Measurements from ENCODE around the gene UBE3B. TPM values are rescaled to one million over a fixed set of nuclear protein-coding genes. Genes with fewer than 3 reads are reported as not detected.

The UBE3B gene
- total RNA-seq, 2 donors from 2014 or later, result 32.0 to 39.8 TPM

GRCh38 chr12:109493938-109494337 is 16.5 kb downstream of the UBE3B start:
- no peaks in the 10 kb centered on the region for H3K4me1 Mint-ChIP-seq
- H3K36me3 Mint-ChIP-seq (ENCODE audit: low read depth), result peaks cover 81% of the 10 kb centered on the region
- no peaks in the 10 kb centered on the region for H3K4me1 ChIP-seq (ENCODE audit: control insufficient read depth, insufficient read depth, low read length)
- H3K27me3 Mint-ChIP-seq (ENCODE audit: insufficient read depth), result no peaks in the 10 kb centered on the region
- no peak for DNase-seq
- H3K9ac ChIP-seq (ENCODE audit: extremely low read depth, low read length, poor library complexity, severe bottlenecking), result no peak overlapping the region
- no peak overlapping the region for H3K4me3 Mint-ChIP-seq
- H3K9me3 ChIP-seq (ENCODE audit: control insufficient read depth, low read length), result peaks cover 27% of the 10 kb centered on the region
- H3K27ac Mint-ChIP-seq, result no peak overlapping the region
- peaks cover 25% of the 10 kb centered on the region for H3K9me3 Mint-ChIP-seq
- H3K36me3 ChIP-seq (ENCODE audit: control insufficient read depth, insufficient read depth, low read length), result peaks cover 80% of the 10 kb centered on the region
- no peaks in the 10 kb centered on the region for H3K27me3 ChIP-seq (ENCODE audit: control insufficient read depth, insufficient read depth, low read length, poor library complexity, severe bottlenecking)
- no peak overlapping the region for H3K27ac ChIP-seq (ENCODE audit: low read depth, low read length)
- TF ChIP-seq CTCF (conservative IDR thresholded peaks at IDR 0.05), result no peak
- no peak overlapping the region for H3K4me3 ChIP-seq (ENCODE audit: low read length)
- WGBS, 2 experiments (ENCODE audit: insufficient coverage in 1 of 2, insufficient read length in 1 of 2), result 90 to 100% methylated on average over 1 of the region's 1 CpG

- peaks cover 82% of the 10 kb centered on the region for H3K36me3 Mint-ChIP-seq (ENCODE audit: low read depth)
- Histone ChIP-seq H3K4me3 (ENCODE audit: low read length) (no peak overlapping the region), H3K27me3 (ENCODE audit: control insufficient read depth, insufficient read depth, low read length, poor library complexity, severe bottlenecking) (no peaks in the 10 kb centered on the region), H3K9me3 (ENCODE audit: control insufficient read depth, low read length) (peaks cover 27% of the 10 kb centered on the region), H3K9ac (ENCODE audit: extremely low read depth, low read length, poor library complexity, severe bottlenecking) (no peak overlapping the region), H3K4me1 (ENCODE audit: control insufficient read depth, insufficient read depth, low read length) (no peaks in the 10 kb centered on the region), H3K36me3 (ENCODE audit: control insufficient read depth, insufficient read depth, low read length) (peaks cover 79% of the 10 kb centered on the region), H3K27ac (ENCODE audit: low read depth, low read length) (no peak overlapping the region)
- no peak for TF ChIP-seq CTCF (conservative IDR thresholded peaks at IDR 0.05)
- no peaks in the 10 kb centered on the region for H3K27me3 Mint-ChIP-seq (ENCODE audit: insufficient read depth)
- H3K4me3 Mint-ChIP-seq, result no peak overlapping the region
- H3K4me1 Mint-ChIP-seq, result no peaks in the 10 kb centered on the region
- no peak for DNase-seq
- peaks cover 25% of the 10 kb centered on the region for H3K9me3 Mint-ChIP-seq
- WGBS, 2 experiments (ENCODE audit: insufficient coverage in 1 of 2, insufficient read length in 1 of 2), result 91 to 96% methylated on average over 6 to 7 of the region's 7 CpGs
- H3K27ac Mint-ChIP-seq, result no peak overlapping the region
Measured at GRCh38 chr12:109494348-109494881, 17.0 kb downstream of the UBE3B start.

GRCh38 chr12:109495012-109495411 is 17.6 kb downstream of the UBE3B start:
- Mint-ChIP-seq H3K27ac (no peak overlapping the region), H3K36me3 (ENCODE audit: low read depth) (peaks cover 79% of the 10 kb centered on the region), H3K9me3 (peaks cover 25% of the 10 kb centered on the region), H3K27me3 (ENCODE audit: insufficient read depth) (no peaks in the 10 kb centered on the region), H3K4me1 (no peaks in the 10 kb centered on the region), H3K4me3 (no peak overlapping the region)
- peaks cover 75% of the 10 kb centered on the region for H3K36me3 ChIP-seq (ENCODE audit: control insufficient read depth, insufficient read depth, low read length)
- H3K9me3 ChIP-seq (ENCODE audit: control insufficient read depth, low read length), result peaks cover 27% of the 10 kb centered on the region
- H3K27ac ChIP-seq (ENCODE audit: low read depth, low read length), result no peak overlapping the region
- no peak overlapping the region for H3K9ac ChIP-seq (ENCODE audit: extremely low read depth, low read length, poor library complexity, severe bottlenecking)
- H3K27me3 ChIP-seq (ENCODE audit: control insufficient read depth, insufficient read depth, low read length, poor library complexity, severe bottlenecking), result no peaks in the 10 kb centered on the region
- DNase-seq, result no peak
- H3K4me1 ChIP-seq (ENCODE audit: control insufficient read depth, insufficient read depth, low read length), result no peaks in the 10 kb centered on the region
- TF ChIP-seq CTCF (conservative IDR thresholded peaks at IDR 0.05), result no peak
- H3K4me3 ChIP-seq (ENCODE audit: low read length), result no peak overlapping the region
